Prostate gland (tissue), 2 donors: Measurements from ENCODE around the gene CCBE1.

Source experiments
- CTCF ChIP-seq, 4 experiments: fragments of 200-600 bp in 2 of 4; fragments of 450-650 bp in 2 of 4; sonication (generic) in 2 of 4; IDR thresholded peaks; 1 replicate in 3 of 4; 2 replicates in 1 of 4; pipeline ENCODE4 v1.5.1; 2016 to 2019; ENCODE audit warnings: antibody characterized with exemption in 4 of 4, mild to moderate bottlenecking in 2 of 4, moderate library complexity in 2 of 4
- POLR2AphosphoS5 ChIP-seq: sonication (generic); formaldehyde crosslinking; IDR thresholded peaks from one replicate; pipeline ENCODE4 v1.6.1; 2017; ENCODE audit warnings: antibody characterized with exemption

GRCh38 chr18:59488899-59489298 is 208.3 kb downstream of the CCBE1 start:
- TF ChIP-seq POLR2AphosphoS5 (no peak), CTCF (IDR thresholded peaks at IDR 0.05) (no peak)
